HTERT RPE-1 (cell line): ENCODE data around the gene CDV3.

Experiments used
- in situ Hi-C: fragments of 300-500 bp; cut with MboI; formaldehyde crosslinking; loops from 4 replicates; pipeline ENCODE4 v1.14.3; 2020; ENCODE audit warnings: low sequenced_read_pairs

Gene CDV3

GRCh38 chr3:133600572-133601081 is 27.1 kb downstream of the CDV3 start:
- in situ Hi-C loops = no loop called here

- in situ Hi-C loops = no loop called here
These were observed 32.9 kb downstream of the CDV3 start for GRCh38 chr3:133606342-133606741.

- in situ Hi-C loops = no loop called here
These were observed 33.4 kb downstream of the CDV3 start for GRCh38 chr3:133606902-133607301.

- in situ Hi-C loops = no loop called here
These were observed 34.3 kb downstream of the CDV3 start for GRCh38 chr3:133607816-133608215.

GRCh38 chr3:133608388-133608787 is 34.9 kb downstream of the CDV3 start:
- in situ Hi-C loops = no loop called here

GRCh38 chr3:133610031-133610430 is 36.5 kb downstream of the CDV3 start:
- in situ Hi-C loops = no loop called here

- in situ Hi-C loops = no loop called here
These were observed 38.0 kb downstream of the CDV3 start for GRCh38 chr3:133611534-133611933.

- in situ Hi-C loops = no loop called here
These were observed 46.7 kb downstream of the CDV3 start for GRCh38 chr3:133620066-133620784.

- in situ Hi-C loops = no loop called here
These were observed 54.3 kb downstream of the CDV3 start for GRCh38 chr3:133627789-133628188.

- in situ Hi-C loops = no loop called here
These were observed 55.7 kb downstream of the CDV3 start for GRCh38 chr3:133629146-133629545.

- in situ Hi-C loops = no loop called here
These were observed 60.0 kb downstream of the CDV3 start for GRCh38 chr3:133633439-133633838.
